Measurements from ENCODE around the gene DCBLD2. TPM values are rescaled to one million over a fixed set of nuclear protein-coding genes. Genes with fewer than 3 reads are reported as not detected.

The DCBLD2 gene
- total RNA-seq, 1 experiment from 2014 or later: 265 TPM

DNA sequence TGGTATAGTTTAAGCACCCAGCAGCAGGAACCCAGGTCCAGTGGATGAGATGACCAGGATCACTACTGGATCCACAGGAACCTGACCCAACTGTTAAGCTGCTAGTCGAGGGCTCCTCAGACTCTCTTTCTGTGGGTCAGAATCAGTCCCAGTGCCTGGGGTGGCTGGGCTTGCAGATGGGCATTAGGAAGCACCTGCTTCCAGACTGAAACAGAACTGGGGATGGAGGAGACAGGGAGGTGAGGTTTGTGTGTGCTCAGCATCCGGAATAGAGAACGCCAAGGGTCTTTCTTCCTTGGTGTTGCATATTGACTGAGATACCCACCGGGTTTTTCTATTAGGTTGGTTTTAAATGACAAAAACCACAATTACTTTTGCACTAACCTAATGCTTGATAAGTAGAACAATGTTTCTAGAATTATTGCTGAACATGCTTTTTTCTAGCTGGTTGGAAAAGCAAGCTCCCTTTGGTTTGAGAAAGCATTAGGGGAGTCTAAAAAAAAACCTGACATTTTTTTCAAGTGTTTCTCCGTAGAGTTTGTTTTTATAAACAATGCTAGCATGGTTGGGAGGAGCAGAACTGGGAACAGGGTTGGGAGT is 137.6 kb downstream of the DCBLD2 start:
- no peaks in the 10 kb centered on the region for H3K9me3 ChIP-seq (ENCODE audit: low read length)
- ATAC-seq (no peak), DNase-seq (no peak)
- H3K36me3 ChIP-seq (ENCODE audit: low read depth, low read length): no peaks in the 10 kb centered on the region
- H3K4me2 ChIP-seq (ENCODE audit: low read length): no peak overlapping the region
- no peaks in the 10 kb centered on the region for H3K79me2 ChIP-seq (ENCODE audit: low read length)
- H3K9me2 ChIP-seq (replicated peaks; ENCODE audit: low read length): no peaks in the 10 kb centered on the region
- H3K4me1 ChIP-seq (ENCODE audit: insufficient read depth, low read length): peaks cover 17% of the 10 kb centered on the region
- H3K27me3 ChIP-seq (ENCODE audit: low read length): no peaks in the 10 kb centered on the region
- H3K9ac ChIP-seq (ENCODE audit: low read length): no peak overlapping the region
- H3K27ac ChIP-seq (ENCODE audit: low read length): no peak overlapping the region
- intact Hi-C loops (cut with micrococcal nuclease): no loop called here
- ChIA-PET CTCF (interaction anchor here (0.5 to 0.6 kb wide), 2 partner anchors 155 to 901 kb away, joined by 3 to 4 read pairs; no protein-coding TSS in a partner anchor), POLR2A (ENCODE audit: unreplicated experiment) (no interaction called here)
- BruUV-seq (replicated peaks): no TSS peak
- no peaks in the 10 kb centered on the region for H4K20me1 ChIP-seq (ENCODE audit: low read length)
- H3F3A ChIP-seq (ENCODE audit: low read length, unreplicated experiment): no peaks in the 10 kb centered on the region
- no peak overlapping the region for H2AFZ ChIP-seq (ENCODE audit: low read length)
- no peak overlapping the region for H3K4me3 ChIP-seq (ENCODE audit: low read length)
- TF ChIP-seq, protein P1, sequence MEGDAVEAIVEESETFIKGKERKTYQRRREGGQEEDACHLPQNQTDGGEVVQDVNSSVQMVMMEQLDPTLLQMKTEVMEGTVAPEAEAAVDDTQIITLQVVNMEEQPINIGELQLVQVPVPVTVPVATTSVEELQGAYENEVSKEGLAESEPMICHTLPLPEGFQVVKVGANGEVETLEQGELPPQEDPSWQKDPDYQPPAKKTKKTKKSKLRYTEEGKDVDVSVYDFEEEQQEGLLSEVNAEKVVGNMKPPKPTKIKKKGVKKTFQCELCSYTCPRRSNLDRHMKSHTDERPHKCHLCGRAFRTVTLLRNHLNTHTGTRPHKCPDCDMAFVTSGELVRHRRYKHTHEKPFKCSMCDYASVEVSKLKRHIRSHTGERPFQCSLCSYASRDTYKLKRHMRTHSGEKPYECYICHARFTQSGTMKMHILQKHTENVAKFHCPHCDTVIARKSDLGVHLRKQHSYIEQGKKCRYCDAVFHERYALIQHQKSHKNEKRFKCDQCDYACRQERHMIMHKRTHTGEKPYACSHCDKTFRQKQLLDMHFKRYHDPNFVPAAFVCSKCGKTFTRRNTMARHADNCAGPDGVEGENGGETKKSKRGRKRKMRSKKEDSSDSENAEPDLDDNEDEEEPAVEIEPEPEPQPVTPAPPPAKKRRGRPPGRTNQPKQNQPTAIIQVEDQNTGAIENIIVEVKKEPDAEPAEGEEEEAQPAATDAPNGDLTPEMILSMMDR (conservative IDR thresholded peaks at IDR 0.05; ENCODE audit: low read depth, low read length): no peak
- TF ChIP-seq EZH2phosphoT487 (IDR thresholded peaks at IDR 0.05; ENCODE audit: borderline replicate concordance, low read length) (no peak), EZH2 (IDR thresholded peaks at IDR 0.05; ENCODE audit: low read length, unreplicated experiment) (no peak)

DNA sequence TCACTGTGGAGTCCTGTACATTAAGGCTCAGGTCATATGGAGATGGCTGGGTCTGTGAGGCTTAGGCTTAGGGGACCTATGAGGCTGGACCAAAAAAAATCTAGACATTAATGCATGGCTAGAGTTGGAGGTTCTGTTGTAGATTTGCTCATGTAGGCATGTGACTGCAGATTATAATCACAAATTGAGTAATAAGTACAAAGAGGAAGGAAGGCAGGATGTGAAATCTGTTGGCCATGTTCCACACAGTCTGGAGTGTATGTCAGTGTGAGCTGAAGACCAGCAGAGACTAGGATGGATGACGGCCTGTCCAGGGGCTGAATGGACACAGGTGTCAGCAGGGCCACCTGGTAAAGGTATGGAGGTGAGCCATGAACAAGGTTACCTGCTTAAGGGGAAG is 138.4 kb downstream of the DCBLD2 start, which contains the start of gene ST3GAL6:
ST3GAL6 (plus strand) TSS at position 265 of the 400 bp plus-strand sequence. CDS start 5,101 bp downstream, outside the sequence.
- Histone ChIP-seq H3K4me2 (ENCODE audit: low read length) (no peak within 1 kb of the TSS), H3K36me3 (ENCODE audit: low read depth, low read length) (no peaks in the 10 kb centered on the region), H3K79me2 (ENCODE audit: low read length) (no peaks in the 10 kb centered on the region), H3K9me3 (ENCODE audit: low read length) (no peaks in the 10 kb centered on the region), H3F3A (ENCODE audit: low read length, unreplicated experiment) (no peaks in the 10 kb centered on the region), H3K9ac (ENCODE audit: low read length) (no peak within 1 kb of the TSS), H4K20me1 (ENCODE audit: low read length) (no peaks in the 10 kb centered on the region), H3K4me1 (ENCODE audit: insufficient read depth, low read length) (peaks cover 24% of the 10 kb centered on the region), H3K27ac (ENCODE audit: low read length) (no peak within 1 kb of the TSS), H3K27me3 (ENCODE audit: low read length) (no peaks in the 10 kb centered on the region), H3K9me2 (replicated peaks; ENCODE audit: low read length) (no peaks in the 10 kb centered on the region), H3K4me3 (ENCODE audit: low read length) (no peak within 1 kb of the TSS), H2AFZ (ENCODE audit: low read length) (no peak within 1 kb of the TSS)
- ChIA-PET CTCF (interaction anchor here (0.5 kb wide), 1 partner anchor 900 kb away, joined by 3 read pairs; no protein-coding TSS in a partner anchor), POLR2A (ENCODE audit: unreplicated experiment) (no interaction called here)
- TF ChIP-seq, protein P1 (conservative IDR thresholded peaks at IDR 0.05; ENCODE audit: low read depth, low read length): no peak
- TF ChIP-seq EZH2 (IDR thresholded peaks at IDR 0.05; ENCODE audit: low read length, unreplicated experiment) (no peak), EZH2phosphoT487 (IDR thresholded peaks at IDR 0.05; ENCODE audit: borderline replicate concordance, low read length) (no peak)
- intact Hi-C loops (cut with micrococcal nuclease): no loop called here
- DNase-seq (no peak), ATAC-seq (no peak)
- no TSS peak for BruUV-seq (replicated peaks)

DNA sequence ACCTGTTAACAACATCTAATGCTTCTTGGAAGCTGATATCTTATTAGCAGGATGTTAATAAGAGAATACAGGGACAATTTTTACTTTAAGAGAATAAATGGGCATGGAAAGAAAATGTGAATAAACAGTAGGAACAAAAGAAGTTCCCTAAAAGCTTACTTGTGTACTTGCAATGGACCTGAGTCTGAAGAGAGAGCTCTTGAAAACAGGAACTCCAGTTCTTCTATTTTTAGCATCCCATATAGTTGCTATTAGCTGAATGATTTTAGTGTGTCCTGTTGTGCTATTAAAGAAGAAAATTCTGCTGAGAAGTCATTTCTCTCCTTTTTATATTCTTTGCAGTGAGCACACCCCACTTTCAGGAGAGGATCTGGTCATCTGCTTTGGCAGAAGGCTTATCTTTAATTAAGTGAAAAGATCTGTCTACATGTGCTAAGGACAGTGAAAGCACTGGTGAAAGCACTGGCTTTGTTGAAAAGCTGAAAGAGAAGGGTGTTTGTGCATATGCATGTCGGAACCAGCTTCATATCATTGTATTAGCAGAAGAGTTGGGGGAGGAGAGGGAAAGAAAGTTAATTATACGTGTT is 139.8 kb downstream of the DCBLD2 start:
- Histone ChIP-seq H3K27ac (ENCODE audit: low read length) (no peak overlapping the region), H2AFZ (ENCODE audit: low read length) (no peak overlapping the region), H3K4me3 (ENCODE audit: low read length) (no peak overlapping the region), H3K9me2 (replicated peaks; ENCODE audit: low read length) (no peaks in the 10 kb centered on the region), H3K9ac (ENCODE audit: low read length) (no peak overlapping the region), H3K79me2 (ENCODE audit: low read length) (no peaks in the 10 kb centered on the region), H3K4me1 (ENCODE audit: insufficient read depth, low read length) (peaks cover 24% of the 10 kb centered on the region), H3K27me3 (ENCODE audit: low read length) (no peaks in the 10 kb centered on the region), H3K4me2 (ENCODE audit: low read length) (no peak overlapping the region), H3K9me3 (ENCODE audit: low read length) (no peaks in the 10 kb centered on the region), H4K20me1 (ENCODE audit: low read length) (no peaks in the 10 kb centered on the region), H3F3A (ENCODE audit: low read length, unreplicated experiment) (no peaks in the 10 kb centered on the region), H3K36me3 (ENCODE audit: low read depth, low read length) (no peaks in the 10 kb centered on the region)
- DNase-seq (no peak), ATAC-seq (no peak)
- intact Hi-C loops (cut with micrococcal nuclease): no loop called here
- ChIA-PET CTCF (no interaction called here), POLR2A (ENCODE audit: unreplicated experiment) (interaction anchor here (0.5 kb wide), 1 partner anchor 180 kb away, joined by 4 read pairs; no protein-coding TSS in a partner anchor)
- no TSS peak for BruUV-seq (replicated peaks)
- TF ChIP-seq, protein P1 (conservative IDR thresholded peaks at IDR 0.05; ENCODE audit: low read depth, low read length): no peak
- no peak for TF ChIP-seq EZH2 (IDR thresholded peaks at IDR 0.05; ENCODE audit: low read length, unreplicated experiment)
- TF ChIP-seq EZH2phosphoT487 (IDR thresholded peaks at IDR 0.05; ENCODE audit: borderline replicate concordance, low read length): no peak
